IPS-18c (cell line): ENCODE measurements around the gene FYB2.

Experiments used
- H3K4me3 ChIP-seq: 2 replicates; pipeline ENCODE4 v1.7.0; 2013; ENCODE audit warnings: low read depth, mild to moderate bottlenecking, low read length, moderate library complexity; ENCODE audit not compliant: insufficient read depth
- H3K9me3 ChIP-seq: one replicate; pipeline ENCODE4 v1.6.1; 2013; ENCODE audit warnings: mild to moderate bottlenecking, low read length, moderate library complexity; ENCODE audit not compliant: control insufficient read depth, insufficient read depth

The FYB2 gene

GRCh38 chr1:56773341-56774066 lies 45.7 kb downstream of the FYB2 start:
- Histone ChIP-seq H3K9me3 (no peaks in the 10 kb centered on the region), H3K4me3 (no peak overlapping the region)

DNA sequence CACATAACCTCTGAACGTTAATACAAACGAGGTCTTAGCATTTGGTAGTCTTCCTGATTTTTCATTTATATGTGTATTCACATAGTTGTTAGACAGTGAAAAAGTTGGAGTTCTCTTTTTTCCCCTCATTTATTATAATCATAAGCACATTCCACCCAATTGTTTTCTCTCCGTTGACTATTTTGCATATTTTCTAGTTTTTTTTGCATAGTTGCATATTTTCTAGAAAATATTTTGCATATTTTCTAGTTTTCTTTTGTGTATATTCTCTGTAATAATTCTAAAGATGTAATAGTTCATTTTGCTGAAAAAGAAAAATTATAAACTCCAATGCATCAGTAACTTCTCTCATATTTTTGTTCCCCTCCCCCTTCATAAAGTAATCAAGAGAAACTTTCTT lies 47.5 kb downstream of the FYB2 start:
- no peak overlapping the region for H3K4me3 ChIP-seq
- H3K9me3 ChIP-seq: no peaks in the 10 kb centered on the region

GRCh38 chr1:56758794-56759193 lies 60.4 kb downstream of the FYB2 start:
- no peak overlapping the region for H3K4me3 ChIP-seq
- no peaks in the 10 kb centered on the region for H3K9me3 ChIP-seq

- Histone ChIP-seq H3K9me3 (no peaks in the 10 kb centered on the region), H3K4me3 (no peak overlapping the region)
Observed at GRCh38 chr1:56758135-56758534, 61.1 kb downstream of the FYB2 start.

DNA sequence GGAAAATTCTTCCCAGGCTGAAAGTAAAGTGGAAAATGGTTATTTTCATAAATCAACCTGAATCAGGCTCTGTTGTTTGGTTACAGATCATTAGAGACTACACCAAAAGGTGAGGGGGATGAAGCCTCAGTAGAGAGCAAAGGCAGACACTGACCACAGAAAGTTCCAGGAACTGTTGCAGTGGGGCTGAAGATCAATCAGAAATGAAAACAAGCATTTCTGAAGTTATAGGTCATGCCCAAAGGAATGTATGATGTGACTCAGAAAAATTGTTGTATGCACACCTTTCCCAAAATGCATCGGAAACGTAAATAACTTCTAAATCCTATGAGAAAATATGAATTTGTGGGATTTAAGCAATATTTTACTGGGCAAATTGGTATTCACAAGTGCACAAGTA lies 63.3 kb downstream of the FYB2 start:
- no peaks in the 10 kb centered on the region for H3K9me3 ChIP-seq
- H3K4me3 ChIP-seq: no peak overlapping the region

DNA sequence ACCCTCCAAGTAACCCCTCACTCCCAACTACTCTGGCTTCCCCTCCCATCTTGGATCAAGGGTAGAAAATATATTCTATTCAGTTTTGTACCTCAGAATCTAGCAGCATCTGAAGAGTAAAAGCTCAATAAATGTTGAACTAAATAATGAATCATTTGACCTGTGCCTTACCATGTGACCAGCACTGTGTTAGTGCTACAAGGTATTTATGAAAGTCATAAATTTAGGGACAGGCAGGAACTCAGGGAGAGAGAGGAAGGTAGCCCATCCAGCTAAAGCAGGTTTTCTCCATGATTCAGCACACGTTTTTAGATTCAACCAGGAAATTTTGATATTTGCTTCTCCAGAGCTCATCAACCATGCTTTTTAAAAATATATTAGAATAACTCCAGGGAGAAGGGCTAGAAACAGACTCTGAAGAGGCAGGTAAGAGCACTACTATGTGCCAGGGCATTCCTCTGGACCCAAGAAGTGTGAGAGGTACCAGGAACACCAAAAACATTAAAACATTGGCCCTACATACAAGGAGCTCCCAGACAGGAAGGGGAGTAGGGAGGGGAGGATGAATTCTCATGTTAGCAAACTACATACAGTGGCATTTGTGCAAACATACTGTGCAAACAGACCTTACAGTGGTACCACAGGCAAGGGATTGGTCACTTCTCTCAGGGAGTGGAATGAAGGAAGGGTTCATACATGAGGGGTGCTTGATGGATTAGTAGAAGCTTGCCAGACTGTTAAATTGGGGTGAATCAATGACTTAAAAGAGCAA lies 64.3 kb downstream of the FYB2 start:
- no peaks in the 10 kb centered on the region for H3K9me3 ChIP-seq
- no peak overlapping the region for H3K4me3 ChIP-seq

GRCh38 chr1:56745231-56745630 lies 74.0 kb downstream of the FYB2 start:
- Histone ChIP-seq H3K4me3 (no peak overlapping the region), H3K9me3 (no peaks in the 10 kb centered on the region)

DNA sequence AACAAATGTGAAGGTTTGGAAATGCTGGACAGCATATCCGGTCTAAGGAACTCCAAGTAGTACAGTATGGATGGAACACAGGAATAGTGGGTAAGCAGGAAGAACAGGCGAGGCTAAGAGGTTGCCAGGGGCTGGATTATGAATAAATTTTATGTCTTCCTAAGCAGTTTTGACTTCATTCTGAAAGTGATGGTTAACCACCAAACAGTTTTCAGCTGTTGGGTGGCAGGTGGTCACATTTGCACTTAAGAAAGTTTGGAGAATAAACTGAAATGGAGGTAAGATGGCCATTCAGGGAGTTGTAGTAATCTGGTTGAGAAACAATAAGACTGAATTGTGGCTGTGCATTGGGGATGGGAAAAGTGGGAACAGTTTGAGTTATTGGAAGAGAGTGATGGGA lies 90.2 kb downstream of the FYB2 start:
- no peaks in the 10 kb centered on the region for H3K9me3 ChIP-seq

GRCh38 chr1:56726706-56727105 lies 92.5 kb downstream of the FYB2 start:
- Histone ChIP-seq H3K4me3 (no peak overlapping the region), H3K9me3 (no peaks in the 10 kb centered on the region)

More for the DNA sequence above, 90.2 kb downstream of the FYB2 start:
- no peak overlapping the region for H3K4me3 ChIP-seq

DNA sequence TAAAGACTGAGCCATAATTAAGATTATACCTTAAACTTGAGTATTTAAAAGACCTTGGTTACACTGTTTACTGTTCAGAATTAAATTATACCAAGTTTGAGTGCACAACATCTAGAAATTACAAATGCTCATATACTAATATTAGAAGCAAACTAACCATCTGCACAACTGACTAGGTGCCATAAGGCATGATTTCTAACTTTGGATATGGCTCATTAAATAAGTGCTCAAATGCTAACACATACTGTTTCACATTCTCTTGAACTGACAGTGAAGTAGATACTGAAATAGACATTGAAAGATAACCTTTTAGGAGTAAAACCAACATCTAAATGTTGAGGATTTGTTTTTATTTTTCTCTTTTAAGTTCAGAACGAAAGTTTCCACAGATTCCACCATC lies 100.0 kb downstream of the FYB2 start:
- Histone ChIP-seq H3K9me3 (no peaks in the 10 kb centered on the region), H3K4me3 (no peak overlapping the region)

DNA sequence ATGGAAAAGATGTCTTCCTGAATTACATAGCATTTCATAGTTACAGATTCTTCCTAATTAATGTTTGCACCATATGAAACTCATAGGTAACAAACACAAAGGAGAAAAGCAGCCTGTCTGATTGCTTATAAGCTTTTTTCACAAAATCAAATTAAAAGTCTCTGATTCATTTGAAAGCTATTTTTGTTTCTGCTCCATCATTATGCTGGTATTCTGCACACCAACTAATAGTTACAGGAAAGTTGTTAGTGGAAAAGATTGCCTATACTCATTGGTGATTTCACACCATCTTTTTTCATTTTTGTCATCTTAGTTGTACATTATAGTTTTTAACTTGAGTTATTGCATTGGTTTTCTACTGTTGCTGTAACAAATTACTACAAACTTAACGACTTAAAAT lies 104.0 kb downstream of the FYB2 start:
- no peaks in the 10 kb centered on the region for H3K9me3 ChIP-seq
- H3K4me3 ChIP-seq: no peak overlapping the region

- no peak overlapping the region for H3K4me3 ChIP-seq
- H3K9me3 ChIP-seq: no peaks in the 10 kb centered on the region
Observed at GRCh38 chr1:56713112-56713511, 106.1 kb downstream of the FYB2 start.

DNA sequence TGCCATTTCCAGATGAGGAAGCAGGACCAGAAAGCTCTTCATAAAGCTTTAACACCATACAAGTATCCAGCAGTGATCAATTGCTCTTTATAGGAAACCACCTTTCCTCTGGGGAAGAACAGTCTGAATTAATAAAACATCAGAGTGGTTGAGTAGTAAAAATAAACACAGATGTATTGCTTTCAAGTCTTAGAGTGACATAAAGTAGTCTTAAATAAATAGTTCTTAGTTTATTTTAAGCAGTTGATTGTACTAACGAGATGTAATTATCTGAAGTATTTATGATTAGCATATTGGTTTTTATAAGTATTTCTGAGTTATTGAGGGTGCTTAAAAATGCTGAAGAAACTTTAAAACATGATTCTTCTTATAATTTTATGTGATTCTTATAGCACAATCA lies 107.1 kb downstream of the FYB2 start:
- no peaks in the 10 kb centered on the region for H3K9me3 ChIP-seq
- H3K4me3 ChIP-seq: no peak overlapping the region

GRCh38 chr1:56710646-56711045 lies 108.6 kb downstream of the FYB2 start:
- H3K4me3 ChIP-seq: no peak overlapping the region
- H3K9me3 ChIP-seq: no peaks in the 10 kb centered on the region

- no peak overlapping the region for H3K4me3 ChIP-seq
- H3K9me3 ChIP-seq: no peaks in the 10 kb centered on the region
Observed at GRCh38 chr1:56709995-56710394, 109.2 kb downstream of the FYB2 start.

GRCh38 chr1:56709269-56709880 lies 109.8 kb downstream of the FYB2 start:
- no peaks in the 10 kb centered on the region for H3K9me3 ChIP-seq
- H3K4me3 ChIP-seq: no peak overlapping the region

DNA sequence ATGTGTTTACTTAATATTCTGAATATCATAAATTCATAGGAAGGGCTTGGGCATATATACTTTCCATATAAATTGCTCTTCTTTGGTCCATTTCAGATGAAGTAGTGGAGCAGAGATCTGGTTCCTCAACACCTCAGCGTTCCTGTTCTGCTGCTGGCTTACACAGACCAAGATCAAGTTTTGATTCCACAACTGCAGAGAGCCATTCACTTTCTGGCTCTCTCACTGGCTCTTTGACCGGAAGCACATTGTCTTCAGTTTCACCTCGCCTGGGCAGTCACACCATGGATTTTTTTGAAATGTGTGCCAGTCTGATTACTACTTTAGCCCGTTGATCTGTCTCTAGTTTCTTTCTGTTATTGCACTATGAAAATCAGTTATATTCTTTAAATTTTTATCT lies 111.8 kb downstream of the FYB2 start:
- Histone ChIP-seq H3K4me3 (no peak overlapping the region), H3K9me3 (no peaks in the 10 kb centered on the region)

DNA sequence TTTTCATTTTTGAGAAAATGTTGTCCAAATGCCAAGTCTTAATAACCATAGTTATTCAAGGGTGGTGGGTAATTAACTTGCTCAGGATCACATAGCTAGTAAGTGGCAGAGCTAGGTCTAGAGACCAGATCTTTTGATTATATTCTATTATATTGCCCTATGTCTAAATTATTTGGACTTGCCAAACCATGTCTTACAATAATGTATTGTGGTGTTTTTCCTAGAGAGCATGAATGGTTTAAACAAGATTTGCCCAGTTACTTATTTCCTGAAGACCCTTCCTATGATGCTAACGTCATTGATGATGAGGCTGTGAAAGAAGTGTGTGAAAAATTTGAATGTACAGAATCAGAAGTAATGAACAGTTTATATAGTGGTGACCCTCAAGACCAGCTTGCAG lies 115.5 kb downstream of the FYB2 start:
- Histone ChIP-seq H3K4me3 (no peak overlapping the region), H3K9me3 (no peaks in the 10 kb centered on the region)
